ENCODE data around the gene PRKG1.

PRKG1 gene

DNA sequence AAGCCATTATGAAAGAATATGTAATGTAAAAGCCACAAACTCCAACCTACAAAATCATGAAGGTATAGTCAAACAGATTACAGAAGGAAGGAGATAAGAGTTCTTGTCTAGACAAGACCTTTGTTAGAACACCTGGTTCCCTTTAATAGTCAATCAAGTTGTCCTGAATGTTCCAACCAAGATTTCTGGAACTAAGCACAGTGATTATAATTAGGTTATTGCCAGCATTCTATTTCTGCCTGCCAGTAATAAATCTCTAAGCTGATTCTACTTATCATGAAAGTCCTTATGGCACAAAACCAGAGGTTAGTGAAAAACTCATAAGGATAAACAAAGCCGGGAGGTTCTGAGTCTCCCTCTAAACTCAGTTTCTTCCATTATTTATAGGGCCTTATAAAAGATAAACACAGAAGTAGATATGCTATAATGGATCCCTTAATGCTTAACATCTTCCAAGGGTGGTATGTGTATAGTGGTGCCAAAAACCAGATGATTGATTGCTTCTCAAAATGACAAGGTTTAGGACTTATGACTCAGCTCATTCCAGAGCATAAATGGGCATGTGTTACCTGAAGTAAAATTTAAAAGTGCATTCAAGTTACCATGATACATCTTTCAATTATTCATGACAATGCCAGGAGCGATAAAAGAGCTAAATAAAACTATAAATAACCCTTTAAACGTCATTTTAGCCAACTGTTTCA is 387.9 kb downstream of the PRKG1 start:
- no peak for FAIRE-seq

DNA sequence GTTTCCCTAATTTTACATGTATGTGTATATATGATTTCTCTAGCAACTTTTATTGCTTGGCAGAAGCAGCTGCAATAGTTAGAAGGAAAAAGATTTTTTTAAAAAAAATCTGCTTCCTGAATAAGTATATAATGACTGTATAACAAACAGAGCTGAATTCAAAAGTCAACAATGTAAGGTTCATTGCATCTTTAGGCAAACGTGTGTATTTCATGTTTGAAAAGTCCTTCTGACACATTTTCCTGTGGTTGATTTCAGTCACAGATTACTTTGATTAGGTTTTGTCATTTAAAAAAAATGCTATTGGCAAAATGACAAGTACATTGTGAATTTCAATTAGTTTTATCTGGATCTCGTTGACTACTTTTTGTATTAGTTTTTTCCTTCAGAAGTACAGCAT is 394.1 kb downstream of the PRKG1 start:
- no peak for FAIRE-seq

DNA sequence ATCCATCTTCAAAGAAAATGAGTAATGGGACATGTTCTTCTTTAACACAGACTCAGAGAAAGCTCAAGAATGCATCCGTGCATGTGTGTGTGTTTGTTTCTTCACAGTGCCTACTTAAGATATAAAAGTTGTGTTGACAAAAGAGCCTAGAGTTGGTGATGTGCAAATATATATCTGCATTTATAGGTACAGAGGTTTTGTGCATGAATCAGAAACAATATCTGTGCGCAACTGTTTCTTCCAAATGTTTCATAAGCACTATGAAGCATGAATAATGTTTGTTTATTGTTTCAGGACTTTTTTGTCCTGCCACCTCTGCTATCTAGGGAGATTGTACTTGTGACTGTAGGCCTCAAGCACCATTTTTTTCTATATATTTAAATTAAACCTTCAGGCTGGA is 395.4 kb downstream of the PRKG1 start:
- no peak for FAIRE-seq

DNA sequence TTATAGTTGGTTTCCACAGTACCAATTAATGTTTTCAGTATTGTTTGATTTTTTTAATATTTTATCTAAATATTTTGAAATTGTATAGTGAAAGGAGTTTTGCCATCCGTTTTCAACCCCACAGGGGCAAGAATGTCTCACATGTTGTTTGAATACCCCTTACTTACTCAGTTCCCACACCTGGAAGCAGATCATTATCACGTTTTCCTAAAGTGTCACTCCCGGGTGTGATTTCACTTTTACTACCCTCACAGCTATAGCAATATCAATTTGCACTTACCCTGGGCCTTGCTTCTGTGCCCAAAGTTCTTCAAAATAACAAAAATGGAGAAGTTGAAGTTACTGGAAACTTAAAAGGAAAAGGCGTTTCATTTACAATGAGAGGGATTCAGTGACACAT is 397.0 kb downstream of the PRKG1 start:
- no peak for FAIRE-seq

DNA sequence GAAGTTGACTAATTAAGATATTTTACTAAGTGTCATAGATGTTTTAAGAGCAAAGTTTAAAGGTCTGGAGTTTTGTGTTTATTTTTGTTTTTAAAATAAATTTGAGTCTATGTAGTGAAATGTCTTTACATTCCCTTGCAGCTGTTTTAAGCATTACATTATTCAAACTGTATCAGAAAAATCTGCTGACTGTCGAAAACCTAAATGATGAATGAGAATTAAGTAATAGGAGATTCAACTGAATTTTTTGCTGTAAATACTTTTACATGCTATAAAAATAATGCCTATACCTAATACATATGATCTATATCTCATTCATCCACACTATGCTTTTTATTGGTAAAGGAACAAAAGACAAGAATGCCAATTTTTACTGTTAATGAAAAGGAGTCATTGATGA is 397.9 kb downstream of the PRKG1 start:
- FAIRE-seq, result no peak

DNA sequence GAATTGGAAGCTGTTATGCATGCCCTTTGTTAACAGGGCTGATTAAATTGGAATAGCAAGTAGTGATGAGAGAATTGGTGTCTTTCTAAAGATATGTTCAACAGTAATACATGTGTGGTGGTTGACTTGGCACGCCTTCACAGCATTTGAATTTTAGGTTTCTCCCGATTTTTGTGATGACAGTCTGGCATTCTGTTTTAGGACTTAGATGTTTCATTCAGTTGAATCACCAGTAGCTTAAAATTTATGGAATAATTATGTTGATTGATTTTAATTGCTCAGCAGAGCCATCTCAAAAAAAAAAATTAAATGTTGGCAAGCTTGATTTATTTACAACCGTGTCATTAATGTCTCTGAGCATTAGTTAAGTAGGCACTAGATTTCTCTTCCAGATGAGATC is 405.4 kb downstream of the PRKG1 start:
- FAIRE-seq, result no peak

DNA sequence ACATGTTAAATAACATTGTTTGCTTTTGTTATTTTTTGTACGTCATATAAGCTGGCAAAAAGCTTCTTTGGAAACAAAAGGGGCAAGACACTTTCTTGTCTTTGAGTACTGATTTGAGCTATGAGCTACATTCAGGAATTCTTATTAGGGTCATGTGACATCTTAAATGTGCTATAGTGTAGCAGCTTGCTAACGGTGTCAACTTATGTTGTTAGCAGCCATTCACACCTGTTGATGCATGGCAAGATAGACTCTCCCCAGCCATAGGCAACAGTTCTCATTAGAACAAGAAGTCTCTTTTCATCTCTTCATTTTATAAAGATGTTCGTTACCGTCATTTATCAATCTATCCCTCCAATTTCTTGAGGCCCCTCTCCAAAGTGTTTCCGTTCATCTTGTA is 411.4 kb downstream of the PRKG1 start:
- FAIRE-seq, result no peak

DNA sequence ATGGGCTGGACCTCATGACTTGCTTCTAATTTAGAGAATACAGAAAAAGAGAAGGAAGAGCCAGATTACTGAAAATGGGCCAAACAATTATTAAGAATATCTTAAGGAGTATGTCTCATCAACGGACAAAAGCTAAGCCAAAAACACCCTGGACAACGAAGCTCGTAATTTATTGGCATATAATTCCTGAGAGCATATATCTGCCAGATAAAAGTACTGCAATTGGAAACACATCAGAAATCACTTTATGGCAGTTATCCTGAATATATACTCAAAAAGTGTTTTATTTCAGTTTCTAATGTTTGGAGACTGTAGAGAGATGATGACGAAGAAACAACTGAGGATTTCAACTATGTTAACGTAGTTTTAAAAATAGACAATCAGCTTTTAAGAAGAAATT is 413.3 kb downstream of the PRKG1 start:
- FAIRE-seq, result no peak

DNA sequence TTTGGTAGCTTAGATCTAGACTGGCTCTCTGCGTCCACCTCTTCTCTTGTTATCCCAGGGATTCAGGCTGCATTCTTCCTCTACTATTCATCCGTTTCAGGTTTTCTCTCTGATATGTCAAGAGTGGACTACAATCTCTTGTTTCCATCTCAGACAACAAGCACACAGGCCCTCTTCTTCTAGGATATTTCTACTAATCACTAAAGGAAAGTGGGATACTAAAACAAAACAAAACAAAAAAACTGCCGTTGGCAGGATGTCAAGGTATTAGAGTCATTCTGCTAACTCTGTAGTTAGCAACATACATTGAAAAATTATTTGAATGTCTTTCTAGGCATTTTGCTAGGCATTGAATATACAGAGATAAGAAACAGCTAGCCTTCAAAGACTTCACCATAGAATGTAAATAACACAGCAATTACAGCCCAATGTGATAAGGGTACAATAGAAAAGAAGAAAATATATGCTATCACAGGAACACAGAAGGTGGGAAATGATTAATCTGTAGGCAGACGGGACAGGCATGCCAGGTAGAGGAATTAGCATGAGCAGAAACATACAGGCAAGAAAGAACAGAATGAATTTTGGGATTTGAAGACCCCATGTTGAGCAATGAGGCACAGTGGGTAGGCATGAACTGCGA is 414.6 kb downstream of the PRKG1 start:
- no peak for FAIRE-seq

DNA sequence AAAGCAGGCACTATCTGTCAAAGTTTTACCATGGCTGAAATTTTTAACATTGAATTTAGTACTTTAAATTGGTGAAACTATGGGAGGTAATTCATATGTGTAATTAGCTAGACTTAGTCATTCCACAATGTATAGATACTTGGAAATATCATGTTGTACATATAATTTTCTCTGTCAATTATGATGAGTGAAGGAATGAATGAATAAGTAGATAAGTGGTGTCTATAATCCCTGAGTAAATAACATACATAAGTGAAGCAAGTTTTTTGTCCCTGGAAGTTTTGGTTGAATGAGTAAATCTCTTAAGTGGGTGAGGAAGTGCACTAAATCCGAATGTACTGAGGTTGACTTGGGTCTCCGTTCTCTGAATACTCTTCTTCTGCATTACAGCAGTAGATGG is 424.1 kb downstream of the PRKG1 start:
- FAIRE-seq, result no peak

DNA sequence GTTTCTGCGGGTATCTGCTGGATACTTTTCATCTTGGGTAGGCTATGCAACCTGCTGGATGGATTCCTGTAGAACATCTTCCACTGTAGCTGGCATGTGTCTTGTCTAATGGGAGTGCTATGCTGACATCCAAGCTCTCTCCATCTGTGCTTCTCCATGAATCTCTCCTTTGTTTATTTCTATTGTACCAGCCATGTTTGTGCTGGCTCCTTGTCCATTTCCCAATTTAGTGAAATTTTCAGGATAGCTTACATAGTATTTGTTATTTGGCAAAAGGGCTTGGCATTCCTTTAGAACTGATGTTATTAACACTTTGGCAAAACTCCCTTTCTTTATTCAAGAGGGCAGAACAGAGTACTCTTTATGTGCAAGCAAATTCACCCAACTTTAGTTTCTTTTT is 427.1 kb downstream of the PRKG1 start:
- FAIRE-seq, result no peak

DNA sequence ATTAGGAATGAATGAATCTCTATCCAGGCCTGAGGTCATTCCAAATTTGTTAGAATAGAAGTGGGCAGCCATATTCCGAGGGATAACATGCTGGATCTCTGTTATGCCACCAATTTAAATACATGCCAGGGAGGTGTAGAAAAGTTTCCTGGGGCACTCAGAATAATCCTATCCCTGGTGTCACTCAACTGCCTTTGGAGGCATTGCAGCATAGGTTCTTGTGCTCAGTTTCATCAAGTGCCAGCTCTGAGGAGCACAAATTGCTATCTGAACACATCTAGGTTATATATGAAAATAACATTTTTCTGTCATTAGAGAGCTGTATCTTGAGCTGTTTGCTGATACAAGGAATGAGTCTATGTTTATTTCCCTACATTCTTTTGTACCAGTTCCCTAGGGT is 427.8 kb downstream of the PRKG1 start:
- no peak for FAIRE-seq

DNA sequence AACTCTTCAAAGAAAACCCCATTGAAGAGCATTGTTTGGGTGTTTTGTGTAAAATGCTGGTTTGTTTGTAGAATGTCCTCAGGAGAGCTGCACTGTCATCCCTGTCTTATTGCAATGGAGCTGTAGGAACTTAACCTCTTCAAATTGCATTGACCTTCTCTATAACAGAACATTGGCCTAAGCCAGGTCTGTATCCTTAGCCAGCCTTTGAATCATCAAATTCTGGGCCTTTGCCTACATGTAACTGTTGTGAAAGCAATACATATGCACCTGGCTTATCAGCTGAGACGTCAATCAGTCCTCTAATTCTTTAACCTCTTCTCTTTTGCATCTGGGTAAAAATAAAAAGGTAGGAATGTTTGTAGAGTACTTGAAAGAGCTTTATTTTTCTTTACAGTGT is 429.1 kb downstream of the PRKG1 start:
- FAIRE-seq, result no peak

DNA sequence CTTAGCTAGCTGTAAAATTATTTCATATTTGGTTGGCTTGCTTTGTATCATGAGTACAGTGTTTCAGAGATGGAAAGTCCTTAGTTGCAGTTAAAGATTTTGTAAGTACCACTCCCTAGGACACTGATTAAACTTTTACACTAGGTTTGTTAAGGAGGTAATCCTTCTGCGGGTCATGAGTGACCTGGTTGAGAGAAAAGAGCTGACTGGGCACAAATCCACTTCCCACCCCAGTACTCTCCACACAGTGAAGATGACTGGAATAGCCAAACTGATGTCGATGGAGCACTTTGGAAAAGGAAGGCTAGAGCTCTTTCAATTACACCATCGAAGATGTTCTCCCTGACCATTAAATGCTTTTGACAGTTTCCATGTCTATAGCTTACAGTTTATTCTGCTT is 433.2 kb downstream of the PRKG1 start:
- no peak for FAIRE-seq

DNA sequence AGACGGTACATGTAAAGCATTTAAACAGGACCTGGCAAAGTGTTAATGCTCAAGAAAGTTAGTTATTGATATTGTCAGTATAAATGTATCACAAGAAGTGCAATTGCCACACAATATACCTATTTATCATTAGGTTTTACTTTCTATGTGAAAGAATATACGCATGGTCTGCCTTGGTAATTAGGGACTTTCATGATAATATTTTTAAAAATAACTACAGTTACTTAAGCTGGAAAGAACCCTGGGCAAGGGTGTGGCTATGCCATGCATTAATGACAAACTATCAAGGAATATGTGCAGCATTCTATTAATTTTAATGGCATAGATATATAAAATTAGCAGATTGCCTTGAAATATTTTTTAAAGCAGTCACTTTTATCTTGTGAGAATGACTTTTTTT is 433.9 kb downstream of the PRKG1 start:
- FAIRE-seq, result no peak

DNA sequence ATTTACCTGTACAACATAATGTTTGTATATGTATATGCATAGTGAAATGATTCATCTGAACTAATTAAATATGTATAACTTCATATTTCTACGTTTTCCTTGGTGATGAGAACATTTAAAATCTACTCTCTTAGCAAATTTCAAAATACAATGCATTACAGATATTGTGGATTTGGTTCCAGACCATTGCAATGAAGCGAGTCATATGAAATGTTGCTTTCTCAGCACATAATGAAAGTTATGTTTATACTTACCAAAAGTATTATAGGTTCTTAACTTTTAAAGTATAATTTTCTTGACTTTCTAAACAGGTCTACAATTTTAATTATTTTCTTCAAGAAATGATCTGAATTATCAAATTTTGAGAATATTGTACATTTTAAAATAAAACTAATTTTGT is 435.9 kb downstream of the PRKG1 start:
- FAIRE-seq, result no peak

DNA sequence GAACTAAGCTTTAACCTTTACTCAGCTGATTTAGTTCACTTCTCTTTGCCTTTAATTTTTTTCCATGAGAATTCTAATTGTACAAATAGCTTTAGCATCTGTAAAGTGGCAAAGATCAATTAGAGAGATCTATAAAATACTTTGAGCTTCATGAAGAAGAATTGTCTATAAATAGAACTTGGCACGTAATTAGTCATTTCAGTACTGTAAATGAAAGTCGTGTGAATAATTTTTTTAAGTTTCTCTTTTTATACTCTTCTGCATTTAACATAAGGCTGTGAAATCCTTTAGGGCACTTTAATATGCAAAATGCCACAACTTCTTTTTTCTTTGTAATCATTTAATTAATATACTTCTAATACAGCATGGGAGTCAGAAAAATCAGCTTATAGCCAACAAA is 447.3 kb downstream of the PRKG1 start:
- no peak for FAIRE-seq

DNA sequence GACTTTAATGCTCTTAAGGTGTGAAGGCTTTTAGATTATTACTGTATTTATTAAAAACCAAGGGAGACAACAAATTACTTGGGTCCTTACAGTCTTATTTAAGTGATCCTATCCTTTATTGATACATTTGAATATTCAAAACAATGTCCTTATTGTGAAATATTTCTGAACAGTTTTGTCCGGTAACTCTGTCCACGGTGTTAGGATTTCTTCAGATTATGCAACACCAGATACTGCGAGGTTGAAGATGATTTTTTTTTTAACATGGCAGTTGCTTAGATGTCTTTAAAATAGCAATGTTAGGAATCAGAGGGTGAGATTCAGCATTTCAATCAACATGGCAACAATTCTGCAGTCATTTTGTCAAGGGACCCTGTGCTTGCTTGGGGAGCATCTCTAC is 448.6 kb downstream of the PRKG1 start:
- FAIRE-seq, result no peak

DNA sequence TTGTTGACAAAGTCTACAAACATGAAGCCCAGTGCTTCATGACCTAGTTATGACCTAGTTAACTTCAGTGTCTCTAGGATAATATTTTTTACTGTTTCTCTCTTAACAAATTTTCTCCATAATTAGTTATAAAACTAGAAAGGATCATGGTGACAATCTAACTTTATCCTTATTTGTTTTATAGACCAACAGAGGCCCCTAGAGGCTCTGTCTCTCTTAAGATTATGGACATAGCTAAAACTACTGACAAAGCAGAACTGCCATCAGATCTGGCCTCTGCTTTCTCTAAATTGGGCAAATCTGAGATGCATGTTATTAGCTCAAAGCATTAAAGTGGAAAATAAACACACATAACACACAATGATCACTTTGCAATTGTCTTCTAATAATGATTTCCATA is 449.2 kb downstream of the PRKG1 start:
- FAIRE-seq, result no peak

DNA sequence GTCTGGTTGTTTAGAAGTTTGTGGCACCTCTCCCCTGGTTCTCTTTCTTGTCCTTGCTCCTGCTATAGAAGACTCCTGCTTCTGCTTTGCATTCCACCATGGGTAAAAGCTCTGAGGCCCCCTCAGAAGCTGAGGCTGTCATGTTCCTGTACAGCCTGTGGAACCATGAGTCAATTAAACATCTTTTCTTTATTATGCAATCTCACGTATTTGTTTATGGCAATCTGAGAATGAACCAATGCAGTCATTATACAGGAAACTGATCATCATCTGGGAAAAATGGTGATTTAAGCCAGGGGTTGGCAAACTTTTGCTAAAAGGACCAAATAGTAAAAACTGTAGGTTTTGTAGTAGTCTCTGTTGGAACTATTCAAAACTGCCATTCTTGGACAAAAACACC is 449.8 kb downstream of the PRKG1 start:
- FAIRE-seq, result no peak

DNA sequence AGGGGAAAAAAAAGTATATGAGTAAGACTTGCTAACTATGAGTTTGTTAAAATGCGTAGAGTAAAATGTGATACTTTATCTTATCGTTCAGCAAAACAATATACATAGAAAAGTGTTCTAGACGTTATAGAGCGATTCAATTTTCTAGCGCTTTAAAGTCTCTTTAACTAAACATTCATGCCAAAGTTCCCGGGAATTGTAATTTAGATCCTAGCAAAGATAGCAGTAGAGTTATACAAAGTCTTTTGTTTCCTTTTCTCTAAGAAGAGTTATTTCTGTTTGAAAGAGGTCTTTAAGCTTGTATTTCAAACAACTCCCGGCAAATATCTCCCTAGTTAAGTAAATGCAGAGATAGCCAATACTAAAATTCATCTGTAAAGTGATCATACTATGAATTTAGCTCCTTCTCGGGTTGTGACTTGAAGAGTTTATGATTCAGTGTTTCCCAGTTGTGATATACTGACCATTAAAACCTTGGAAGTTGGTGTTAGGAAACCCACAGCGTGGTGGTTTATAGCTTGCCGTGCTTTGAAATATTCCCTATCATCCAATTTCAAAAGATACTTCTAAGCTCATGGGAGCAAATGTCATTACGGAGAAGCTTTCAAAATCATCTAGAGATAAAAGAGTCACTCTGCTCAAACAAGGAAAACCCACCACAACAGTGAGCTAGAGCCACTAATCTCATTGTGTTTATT is 453.4 kb downstream of the PRKG1 start:
- FAIRE-seq, result no peak

DNA sequence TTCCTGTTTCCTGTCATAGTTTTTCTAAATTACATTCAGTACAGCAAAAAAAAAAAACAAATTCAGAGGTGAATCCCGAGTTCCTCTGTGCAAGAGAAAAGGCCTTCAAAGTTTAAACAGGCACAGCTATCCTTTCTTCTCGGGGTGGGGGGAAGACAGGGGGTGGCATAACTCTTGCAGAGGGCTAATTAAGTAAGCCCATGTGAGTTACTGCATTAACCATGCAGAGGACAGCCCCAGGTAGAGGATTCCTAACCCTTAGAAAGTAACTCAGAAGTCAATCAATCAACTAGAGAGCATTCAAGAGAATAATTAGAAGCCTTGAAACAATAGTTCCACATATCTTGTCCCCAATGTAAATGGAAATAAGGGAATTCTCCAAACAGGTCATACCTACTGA is 454.2 kb downstream of the PRKG1 start:
- FAIRE-seq, result no peak

DNA sequence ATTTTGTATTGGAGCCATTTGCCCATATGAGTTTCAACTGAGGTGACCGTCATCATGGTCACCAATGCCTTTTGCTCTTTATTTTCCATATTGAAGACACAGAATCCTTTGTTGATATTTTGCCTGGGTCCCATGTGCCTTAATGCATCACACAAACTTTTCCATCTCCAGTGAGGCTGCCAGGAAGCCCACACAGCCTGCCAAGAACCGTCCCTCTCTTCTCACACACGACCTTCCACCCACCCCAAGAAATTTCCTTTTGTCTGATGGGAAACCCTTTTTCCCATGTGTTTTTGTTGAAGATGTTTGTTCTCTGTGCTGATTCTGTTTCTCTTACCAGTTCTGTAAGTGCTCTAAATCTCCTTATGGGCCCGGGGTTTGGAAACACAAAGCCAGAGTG is 456.3 kb downstream of the PRKG1 start:
- no peak for FAIRE-seq

DNA sequence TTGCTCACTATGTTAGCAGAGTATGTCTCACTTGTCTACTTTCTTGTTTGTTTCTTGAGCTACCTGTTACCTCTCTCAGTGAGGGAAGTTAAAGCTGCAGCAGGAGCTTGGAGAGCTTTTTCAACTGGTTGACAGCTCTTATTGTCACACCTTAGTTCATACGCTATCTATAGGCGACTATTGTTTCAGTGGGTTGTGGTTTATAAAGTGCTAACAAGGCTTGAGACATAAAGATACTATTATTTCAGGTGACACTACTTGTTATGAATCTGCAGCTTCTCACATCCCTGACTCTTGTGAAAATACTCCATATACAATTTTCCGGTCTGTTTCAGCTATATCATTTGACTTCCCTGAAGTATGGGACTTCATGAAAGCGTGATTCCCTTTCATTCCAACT is 457.8 kb downstream of the PRKG1 start:
- no peak for FAIRE-seq

All from endometrium (tissue), 2 donors.